Measurements from ENCODE around the gene NBAS. TPM values are rescaled to one million over a fixed set of nuclear protein-coding genes. Genes with fewer than 3 reads are reported as not detected.

Gene NBAS
- total and polyA plus RNA-seq, 9 of the 15 experiments (the other 6 are each of a cell fraction or from before 2014, with no cell fraction given) = 15.3 to 94.4 (median 69.9) TPM

DNA sequence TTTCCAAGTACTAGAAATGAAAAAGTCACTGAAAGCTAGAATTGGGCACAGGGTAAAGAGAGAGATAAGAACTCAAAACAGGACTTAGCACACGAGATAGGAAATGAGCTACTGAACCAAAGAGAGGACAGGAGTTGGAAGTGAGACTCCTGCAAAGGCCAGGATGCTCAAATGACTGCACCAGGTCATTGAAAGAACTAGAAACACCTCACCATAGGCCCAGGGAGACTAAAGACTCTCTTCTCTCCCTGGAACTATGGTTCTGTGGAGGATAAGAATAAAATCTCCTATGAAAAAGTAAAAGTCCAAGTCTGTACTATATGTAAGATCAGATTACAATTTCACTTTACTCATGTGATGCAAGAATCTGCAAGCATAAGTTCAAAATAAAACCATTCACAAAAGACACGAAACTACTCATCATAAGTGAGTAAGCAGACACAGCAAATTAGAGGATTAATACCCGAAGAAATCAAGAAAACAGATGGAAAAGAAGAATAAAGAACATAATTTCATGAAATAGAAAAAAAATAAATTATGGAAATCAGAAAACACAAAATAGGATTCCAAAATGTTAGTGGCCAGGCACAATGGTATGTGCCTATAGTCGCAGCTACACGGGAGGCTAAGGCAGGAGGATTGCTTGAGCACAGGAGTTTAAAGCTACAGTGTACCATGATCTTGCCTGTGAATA lies 6.5 kb downstream of the NBAS start (continued):
- TF ChIP-seq, protein P1, sequence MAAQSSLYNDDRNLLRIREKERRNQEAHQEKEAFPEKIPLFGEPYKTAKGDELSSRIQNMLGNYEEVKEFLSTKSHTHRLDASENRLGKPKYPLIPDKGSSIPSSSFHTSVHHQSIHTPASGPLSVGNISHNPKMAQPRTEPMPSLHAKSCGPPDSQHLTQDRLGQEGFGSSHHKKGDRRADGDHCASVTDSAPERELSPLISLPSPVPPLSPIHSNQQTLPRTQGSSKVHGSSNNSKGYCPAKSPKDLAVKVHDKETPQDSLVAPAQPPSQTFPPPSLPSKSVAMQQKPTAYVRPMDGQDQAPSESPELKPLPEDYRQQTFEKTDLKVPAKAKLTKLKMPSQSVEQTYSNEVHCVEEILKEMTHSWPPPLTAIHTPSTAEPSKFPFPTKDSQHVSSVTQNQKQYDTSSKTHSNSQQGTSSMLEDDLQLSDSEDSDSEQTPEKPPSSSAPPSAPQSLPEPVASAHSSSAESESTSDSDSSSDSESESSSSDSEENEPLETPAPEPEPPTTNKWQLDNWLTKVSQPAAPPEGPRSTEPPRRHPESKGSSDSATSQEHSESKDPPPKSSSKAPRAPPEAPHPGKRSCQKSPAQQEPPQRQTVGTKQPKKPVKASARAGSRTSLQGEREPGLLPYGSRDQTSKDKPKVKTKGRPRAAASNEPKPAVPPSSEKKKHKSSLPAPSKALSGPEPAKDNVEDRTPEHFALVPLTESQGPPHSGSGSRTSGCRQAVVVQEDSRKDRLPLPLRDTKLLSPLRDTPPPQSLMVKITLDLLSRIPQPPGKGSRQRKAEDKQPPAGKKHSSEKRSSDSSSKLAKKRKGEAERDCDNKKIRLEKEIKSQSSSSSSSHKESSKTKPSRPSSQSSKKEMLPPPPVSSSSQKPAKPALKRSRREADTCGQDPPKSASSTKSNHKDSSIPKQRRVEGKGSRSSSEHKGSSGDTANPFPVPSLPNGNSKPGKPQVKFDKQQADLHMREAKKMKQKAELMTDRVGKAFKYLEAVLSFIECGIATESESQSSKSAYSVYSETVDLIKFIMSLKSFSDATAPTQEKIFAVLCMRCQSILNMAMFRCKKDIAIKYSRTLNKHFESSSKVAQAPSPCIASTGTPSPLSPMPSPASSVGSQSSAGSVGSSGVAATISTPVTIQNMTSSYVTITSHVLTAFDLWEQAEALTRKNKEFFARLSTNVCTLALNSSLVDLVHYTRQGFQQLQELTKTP (IDR thresholded peaks at IDR 0.05; ENCODE audit: low read depth in 1 of 2, partially characterized antibody in 2 of 2) = peak; percentile 73 to 76
- TF ChIP-seq BRF2 (IDR thresholded peaks at IDR 0.05; ENCODE audit: borderline replicate concordance, insufficient read depth, insufficient read length) (no peak), ATF6 (CRISPR knock-in tag; IDR thresholded peaks at IDR 0.05) (no peak), FOXJ2 (tag; IDR thresholded peaks at IDR 0.05) (peak; percentile 85), GTF2E2 (tag; IDR thresholded peaks at IDR 0.05) (peak; percentile 57; the same call in 1 of the 2 replicates), MEIS2 (IDR thresholded peaks at IDR 0.05; ENCODE audit: partially characterized antibody) (no peak), CEBPB (tag; IDR thresholded peaks at IDR 0.05) (peak; percentile 84), MLLT1 (IDR thresholded peaks at IDR 0.05) (peak in 1 of 2 experiments; percentile 42; a peak in 1 of 4 replicates), ETV1 (tag; conservative IDR thresholded peaks at IDR 0.05; ENCODE audit: low read depth) (0 out of 2 replicates have a peak, but pooled peaks have one; percentile 35), CXXC5 (CRISPR knock-in tag; IDR thresholded peaks at IDR 0.05) (peak; percentile 65), TEAD1 (CRISPR knock-in tag; IDR thresholded peaks at IDR 0.05) (peak in 1 of 2 experiments; percentile 2; a peak in 1 of 4 replicates), ZNF586 (CRISPR knock-in tag; conservative IDR thresholded peaks at IDR 0.05) (0 out of 2 replicates have a peak, but pooled peaks have one; percentile 68), SMARCA5 (IDR thresholded peaks at IDR 0.05) (peak; percentile 27; the same call in 1 of the 2 replicates), MIER1 (IDR thresholded peaks at IDR 0.05; ENCODE audit: low read depth) (peak; percentile 89), TCF3 (CRISPR knock-in tag; IDR thresholded peaks at IDR 0.05) (0 out of 2 replicates have a peak, but pooled peaks have one; percentile 7), SMARCC2 (IDR thresholded peaks at IDR 0.05; ENCODE audit: low read depth) (peak; percentile 27; the same call in 1 of the 2 replicates)
- TF ChIP-seq, protein P2, sequence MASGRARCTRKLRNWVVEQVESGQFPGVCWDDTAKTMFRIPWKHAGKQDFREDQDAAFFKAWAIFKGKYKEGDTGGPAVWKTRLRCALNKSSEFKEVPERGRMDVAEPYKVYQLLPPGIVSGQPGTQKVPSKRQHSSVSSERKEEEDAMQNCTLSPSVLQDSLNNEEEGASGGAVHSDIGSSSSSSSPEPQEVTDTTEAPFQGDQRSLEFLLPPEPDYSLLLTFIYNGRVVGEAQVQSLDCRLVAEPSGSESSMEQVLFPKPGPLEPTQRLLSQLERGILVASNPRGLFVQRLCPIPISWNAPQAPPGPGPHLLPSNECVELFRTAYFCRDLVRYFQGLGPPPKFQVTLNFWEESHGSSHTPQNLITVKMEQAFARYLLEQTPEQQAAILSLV (tag; IDR thresholded peaks at IDR 0.05) = peak; percentile 83

Measured in K562 (cell line).